Measurements from ENCODE around the gene CYB561. TPM values are rescaled to one million over a fixed set of nuclear protein-coding genes. Genes with fewer than 3 reads are reported as not detected.

The CYB561 gene
- total and polyA plus RNA-seq, 10 of the 15 experiments (the other 5 are each of a cell fraction or from before 2014, with no cell fraction given): 0.52 to 6.9 (median 2.5) TPM

DNA sequence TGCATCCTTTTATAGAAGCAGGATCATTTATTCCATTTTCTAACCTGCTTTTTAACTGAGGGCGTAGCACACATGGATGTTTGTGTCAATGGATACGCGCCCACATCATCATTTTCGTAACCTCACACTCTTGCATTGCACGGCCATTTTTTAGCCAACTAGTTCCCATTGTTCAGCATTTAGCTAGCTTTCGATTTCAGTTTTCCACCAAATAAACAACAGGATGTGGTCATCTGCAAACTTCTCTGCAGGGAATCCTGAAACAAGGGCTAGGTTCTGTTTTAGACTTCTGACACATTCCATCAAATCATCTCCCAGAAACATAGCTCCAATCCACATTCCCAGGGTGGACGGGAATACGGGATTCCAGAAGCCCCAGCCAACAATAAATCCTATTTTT is 6.4 kb downstream of the CYB561 start:
- ChIA-PET POLR2A (no interaction called here), CTCF (interaction anchor here (1.7 to 7.7 kb wide), 4 partner anchors 13 to 172 kb away, joined by 5 to 43 read pairs (median 25); no protein-coding TSS in a partner anchor), RAD21 (ENCODE audit: unreplicated experiment) (interaction anchor here (1.2 kb wide), 1 partner anchor 14 kb away, joined by 4 read pairs; no protein-coding TSS in a partner anchor), SMC1A (ENCODE audit: uncharacterized antibody, unreplicated experiment) (interaction anchor here (1.2 kb wide), 1 partner anchor 257 kb away, joined by 3 read pairs; no protein-coding TSS in a partner anchor)
- Histone ChIP-seq H3K27ac (ENCODE audit: control insufficient read depth, insufficient read depth) (no peak overlapping the region), H3K27me3 (replicated peaks in 1 of 2; ENCODE audit: control insufficient read depth in 2 of 2, insufficient read depth in 2 of 2, low read length in 1 of 2) (no peaks in the 10 kb centered on the region), H3K79me2 (ENCODE audit: control insufficient read depth, insufficient read depth, low read length) (no peaks in the 10 kb centered on the region), H3K36me3 (ENCODE audit: control insufficient read depth in 2 of 2, insufficient read depth in 2 of 2, low read length in 1 of 2) (no peaks in the 10 kb centered on the region), H4K20me1 (ENCODE audit: control insufficient read depth, insufficient read depth) (no peaks in the 10 kb centered on the region), H3K4me3 (no peak overlapping the region), H3K9ac (ENCODE audit: control insufficient read depth, insufficient read depth, low read length) (no peak overlapping the region), H2AFZ (ENCODE audit: control insufficient read depth, low read depth, low read length) (no peak overlapping the region), H3K4me1 (ENCODE audit: control insufficient read depth, insufficient read depth, low read length) (no peaks in the 10 kb centered on the region; the same call in 1 of the 2 replicates), H3K9me3 (replicated peaks; ENCODE audit: control insufficient read depth, insufficient read depth, low read length) (no peaks in the 10 kb centered on the region), H3K4me2 (ENCODE audit: control insufficient read depth, insufficient read depth) (peak overlapping the region; percentile 25; the same call in 1 of the 2 replicates)
- in situ Hi-C loops (cut with MboI) (loop anchor here (25.0 kb wide), 1 partner anchor 398 kb away; the partner anchor contains the start of genes FTSJ3, PSMC5 and SMARCD2), intact Hi-C loops (cut with micrococcal nuclease; ENCODE audit: unreplicated experiment) (loop anchor here (5.0 kb wide), 1 partner anchor 38 kb away; the partner anchor contains the start of gene ACE)
- BruUV-seq (replicated peaks): no TSS peak
- no peak for TF ChIP-seq NRF1 (conservative IDR thresholded peaks at IDR 0.05; ENCODE audit: low read depth, low read length)
- TF ChIP-seq, protein P1, sequence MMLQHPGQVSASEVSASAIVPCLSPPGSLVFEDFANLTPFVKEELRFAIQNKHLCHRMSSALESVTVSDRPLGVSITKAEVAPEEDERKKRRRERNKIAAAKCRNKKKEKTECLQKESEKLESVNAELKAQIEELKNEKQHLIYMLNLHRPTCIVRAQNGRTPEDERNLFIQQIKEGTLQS (IDR thresholded peaks at IDR 0.05; ENCODE audit: borderline replicate concordance, extremely low read depth, low read depth, low read length): no peak
- TF ChIP-seq, protein P2, sequence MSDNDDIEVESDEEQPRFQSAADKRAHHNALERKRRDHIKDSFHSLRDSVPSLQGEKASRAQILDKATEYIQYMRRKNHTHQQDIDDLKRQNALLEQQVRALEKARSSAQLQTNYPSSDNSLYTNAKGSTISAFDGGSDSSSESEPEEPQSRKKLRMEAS (IDR thresholded peaks at IDR 0.05; ENCODE audit: low read depth, low read length): no peak
- TF ChIP-seq IKZF2 (IDR thresholded peaks at IDR 0.05): peak in 1 of 2 experiments; percentile 22; a peak in 1 of 4 replicates
- ATAC-seq: no peak
- DNase-seq (ENCODE audit: low read depth, low spot score): no peak
- 48% methylated on average over 8 of the region's 8 CpGs for WGBS (ENCODE audit: insufficient coverage, insufficient replicate concordance, low lambda C conversion rate, missing lambda C conversion rate)
- FAIRE-seq: no peak

Data from GM12878 (cell line).